CD4-positive, alpha-beta T cell treated with Interleukin-1 beta for 1 hour (primary cell): Measurements from ENCODE around the gene XYLT1.

ENCODE experiments used
- DNase-seq, 2 donors: peaks; one replicate each; pipeline ENCODE4 v3.0.0-alpha.2; 2020 to 2022

The XYLT1 gene

DNA sequence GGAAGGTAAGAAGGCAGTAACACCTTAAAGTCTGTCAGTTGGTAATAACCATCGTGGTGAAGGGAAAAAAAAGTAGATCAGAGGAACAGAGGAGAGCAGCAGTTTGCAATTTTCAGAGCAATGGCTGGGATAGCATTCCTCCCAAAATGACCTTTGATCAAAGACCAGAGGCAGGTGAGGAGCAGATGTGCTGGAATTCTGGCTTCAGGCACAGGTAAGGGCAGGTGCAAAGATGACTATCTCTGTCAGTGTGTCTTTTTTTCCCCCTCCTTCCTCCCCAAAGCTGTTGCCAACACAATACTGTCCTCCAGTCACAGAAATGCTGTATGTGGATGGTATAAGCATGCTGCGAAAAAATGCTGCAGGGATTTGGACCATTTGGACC is 166.7 kb downstream of the XYLT1 start:
- no peak for DNase-seq

- DNase-seq: peak in 1 of 2 donors; percentile 13
Measured at GRCh38 chr16:17303101-17303500, 167.7 kb downstream of the XYLT1 start.

DNA sequence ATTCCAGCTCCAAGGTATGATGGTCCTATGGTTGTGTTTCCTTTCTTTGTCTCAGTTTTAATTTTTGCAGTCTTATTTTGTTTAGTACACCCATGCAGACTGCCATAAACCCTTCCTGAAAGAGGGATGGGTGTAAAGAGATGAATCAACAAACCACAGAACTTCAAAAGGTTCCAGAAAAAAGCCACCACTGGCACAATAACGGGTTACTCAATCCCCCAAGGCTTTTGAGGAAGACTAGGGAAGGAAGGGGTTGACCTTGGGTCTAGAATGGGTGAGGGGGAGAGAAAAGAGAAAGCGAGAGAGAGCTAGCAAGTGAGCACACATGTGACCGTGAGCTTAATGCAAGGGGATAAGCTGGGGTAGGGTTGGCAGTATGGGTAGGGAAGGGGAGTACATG is 168.1 kb downstream of the XYLT1 start:
- no peak for DNase-seq

DNA sequence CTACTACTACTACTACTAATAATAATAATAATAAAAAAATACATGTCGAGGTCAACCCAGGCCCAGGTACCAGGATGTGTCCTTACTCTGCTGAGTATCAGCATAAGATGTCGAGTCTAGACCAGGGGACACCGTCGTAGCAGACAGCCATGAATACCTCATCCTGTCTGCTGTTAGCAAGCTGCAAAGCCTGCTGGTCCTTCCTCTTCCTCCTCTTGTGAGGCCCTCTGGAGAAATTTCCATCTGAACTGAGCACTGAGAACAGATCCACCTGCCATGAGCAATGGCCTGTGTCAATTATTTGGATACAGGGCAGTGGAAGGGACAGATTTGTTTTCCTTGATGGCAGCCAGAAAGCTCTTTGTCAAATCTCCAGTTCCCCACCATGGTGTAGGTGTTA is 168.5 kb downstream of the XYLT1 start:
- peak in 1 of 2 donors; percentile 12 for DNase-seq

GRCh38 chr16:17301593-17302135 is 169.1 kb downstream of the XYLT1 start:
- peak in 1 of 2 donors; percentile 78 for DNase-seq

DNA sequence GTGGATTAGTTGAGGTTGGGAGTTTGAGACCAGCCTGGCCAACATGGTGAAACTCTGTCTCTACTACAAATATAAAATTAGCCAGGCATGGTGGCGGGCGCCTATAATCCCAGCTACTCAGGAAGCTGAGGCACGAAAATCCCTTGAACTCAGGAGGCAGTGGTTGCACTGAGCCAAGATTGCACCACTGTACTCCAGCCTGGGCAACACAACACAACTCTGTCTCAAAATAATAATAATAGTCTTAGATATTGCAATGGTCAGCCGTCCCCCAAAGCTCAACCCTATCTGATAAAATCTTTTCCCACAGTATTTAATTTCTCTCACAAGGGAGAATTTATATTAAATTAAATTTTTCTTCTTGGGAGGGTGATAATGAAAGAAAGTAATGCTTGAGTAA is 169.6 kb downstream of the XYLT1 start:
- no peak for DNase-seq

DNA sequence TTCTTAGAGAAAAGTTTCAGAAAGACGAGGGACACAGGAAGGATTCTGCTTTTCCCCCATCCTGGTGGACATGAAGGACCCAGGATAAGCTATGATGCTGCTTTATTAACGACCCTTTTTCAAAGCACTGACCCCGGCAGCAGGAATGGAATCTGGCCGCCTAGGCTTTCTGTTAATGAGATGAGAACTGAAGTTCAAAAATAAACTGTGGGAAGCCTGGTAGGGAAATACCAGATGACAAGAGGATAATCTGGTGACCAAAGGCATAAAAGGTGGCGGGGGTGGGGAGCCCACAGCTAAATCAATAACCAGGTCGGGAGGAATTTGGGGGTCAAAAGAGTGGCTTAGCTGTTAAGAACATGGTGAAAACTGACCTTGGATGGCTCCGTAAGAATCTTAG is 171.0 kb downstream of the XYLT1 start:
- DNase-seq: no peak

DNA sequence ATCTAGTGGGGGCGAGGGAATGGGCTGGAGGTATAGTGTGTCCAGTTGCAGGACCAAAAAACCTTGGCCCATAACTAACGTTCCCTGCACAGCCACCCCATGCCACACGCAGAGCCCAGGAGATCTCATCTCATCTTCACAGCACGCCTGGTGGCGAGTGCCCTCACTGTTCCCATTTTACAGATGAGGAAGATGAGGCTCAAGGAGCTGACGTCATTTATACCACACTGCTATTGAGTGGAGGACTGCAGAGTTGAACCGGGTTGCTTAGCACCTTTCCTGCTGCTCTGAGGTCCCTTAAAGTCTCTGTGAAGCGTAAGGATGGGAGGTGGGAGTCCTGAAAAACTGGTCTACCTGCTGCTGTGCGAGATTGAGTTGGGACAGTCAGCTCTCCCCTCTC is 172.5 kb downstream of the XYLT1 start:
- no peak for DNase-seq

DNA sequence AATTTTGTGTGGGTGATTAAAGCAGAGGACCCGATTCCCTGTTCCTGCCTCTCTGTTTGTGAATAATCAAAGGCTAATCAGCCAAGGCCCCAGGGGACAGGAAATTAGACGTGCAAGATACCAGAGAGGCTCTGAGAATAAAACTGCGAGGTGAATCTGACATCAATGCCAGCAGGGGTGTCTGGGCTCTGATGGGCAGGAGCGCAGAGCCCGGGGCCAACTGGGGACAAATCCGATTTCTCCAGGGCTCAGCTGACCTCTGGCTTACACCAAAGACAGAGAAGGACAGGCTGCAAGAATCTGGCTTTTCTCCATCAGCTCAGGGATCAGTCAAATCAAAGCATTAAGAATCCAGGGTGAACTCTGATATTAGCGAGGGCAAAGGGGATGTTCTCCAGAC is 174.3 kb downstream of the XYLT1 start:
- no peak for DNase-seq

DNA sequence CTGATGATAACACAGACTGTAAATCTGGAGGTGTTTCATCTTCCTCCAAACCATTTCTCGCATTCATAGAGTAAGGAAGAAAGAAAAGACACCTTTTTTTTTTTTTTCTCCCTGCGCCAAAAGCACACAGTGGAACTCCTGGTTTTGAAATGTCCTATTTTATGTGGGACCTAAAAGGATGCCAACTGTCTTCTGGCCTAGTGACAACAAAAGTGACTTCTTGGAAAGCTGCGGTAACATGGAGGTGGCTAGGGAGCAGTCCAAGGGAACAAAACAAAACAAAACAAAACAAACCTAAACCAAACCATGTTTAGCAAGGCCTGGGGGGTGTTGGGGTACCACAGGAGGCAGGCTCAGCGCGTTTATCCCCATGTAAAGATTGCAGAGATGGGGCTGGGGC is 174.8 kb downstream of the XYLT1 start:
- no peak for DNase-seq

DNA sequence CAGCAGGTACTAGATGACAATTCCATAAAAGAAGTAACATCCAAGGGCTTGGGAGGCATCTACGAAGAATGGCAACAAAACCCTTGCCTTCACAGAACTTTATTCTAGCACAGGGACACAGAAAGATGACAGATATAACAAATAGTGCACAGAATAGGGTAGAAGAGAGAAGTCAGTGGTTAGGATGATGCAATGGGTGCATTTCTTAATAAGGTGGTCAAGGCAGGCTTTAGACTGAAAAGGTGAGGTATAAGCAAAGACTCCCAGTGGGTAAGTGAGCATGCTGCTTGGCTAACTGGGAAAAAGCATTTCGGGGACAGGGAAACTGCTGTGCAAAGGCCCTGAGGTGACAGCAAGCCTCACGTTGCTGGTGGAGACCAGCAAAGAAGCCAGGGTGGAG is 175.9 kb downstream of the XYLT1 start:
- no peak for DNase-seq

- no peak for DNase-seq
Measured at GRCh38 chr16:17293813-17294558, 176.8 kb downstream of the XYLT1 start.

GRCh38 chr16:17291289-17291688 is 179.5 kb downstream of the XYLT1 start:
- DNase-seq: no peak

GRCh38 chr16:17289674-17290635 is 180.8 kb downstream of the XYLT1 start:
- DNase-seq: no peak

DNA sequence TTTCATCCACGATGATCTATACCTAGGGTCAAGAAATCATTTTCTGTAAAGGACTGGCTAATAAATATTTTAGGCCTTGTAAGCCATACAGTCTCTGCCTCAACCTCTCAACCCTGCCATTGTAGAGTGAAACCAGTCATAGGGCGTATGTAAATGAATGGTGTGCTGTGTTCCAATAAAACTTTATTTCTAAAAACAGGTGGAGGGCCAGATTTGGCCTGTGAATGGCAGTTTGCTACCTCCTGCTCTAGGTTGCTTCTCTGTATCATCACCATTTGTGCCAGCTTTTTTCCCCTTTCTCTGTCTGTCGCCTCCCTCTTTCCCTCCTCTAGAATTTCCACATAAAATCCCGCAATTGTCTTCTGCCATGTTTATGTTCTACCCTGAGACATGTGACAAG is 181.7 kb downstream of the XYLT1 start:
- no peak for DNase-seq

DNA sequence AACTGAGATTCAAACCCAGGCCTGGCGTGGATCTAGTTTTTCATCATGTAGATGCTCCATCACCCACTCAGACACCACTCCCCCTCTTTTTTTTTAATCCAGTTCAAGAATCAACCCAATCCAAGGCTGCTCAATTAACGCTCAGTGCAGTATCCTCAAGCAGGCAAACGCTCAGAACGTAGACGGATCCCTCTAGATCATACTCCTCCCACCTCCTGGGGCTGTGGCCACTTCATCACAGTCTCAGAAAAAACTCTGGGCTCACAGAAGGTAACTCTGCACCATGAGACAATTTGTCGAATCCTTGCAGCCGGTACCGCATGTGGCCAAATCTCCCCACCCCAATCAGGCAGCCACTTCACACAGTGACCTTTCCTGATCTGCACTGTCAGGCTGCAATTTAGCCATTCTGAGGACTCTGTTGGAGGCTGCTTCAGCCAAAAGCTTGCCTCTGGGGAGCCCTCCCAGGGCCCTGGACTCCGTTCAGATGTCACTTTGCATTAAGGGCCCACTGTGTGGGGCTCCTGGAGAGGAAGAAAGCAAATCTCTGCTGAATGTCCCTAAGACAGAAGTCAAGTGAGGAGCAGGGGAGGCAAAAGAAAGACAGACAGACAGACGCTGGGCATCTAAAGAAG is 183.5 kb downstream of the XYLT1 start:
- DNase-seq: no peak

- DNase-seq: no peak
Measured at GRCh38 chr16:17286443-17286842, 184.3 kb downstream of the XYLT1 start.

DNA sequence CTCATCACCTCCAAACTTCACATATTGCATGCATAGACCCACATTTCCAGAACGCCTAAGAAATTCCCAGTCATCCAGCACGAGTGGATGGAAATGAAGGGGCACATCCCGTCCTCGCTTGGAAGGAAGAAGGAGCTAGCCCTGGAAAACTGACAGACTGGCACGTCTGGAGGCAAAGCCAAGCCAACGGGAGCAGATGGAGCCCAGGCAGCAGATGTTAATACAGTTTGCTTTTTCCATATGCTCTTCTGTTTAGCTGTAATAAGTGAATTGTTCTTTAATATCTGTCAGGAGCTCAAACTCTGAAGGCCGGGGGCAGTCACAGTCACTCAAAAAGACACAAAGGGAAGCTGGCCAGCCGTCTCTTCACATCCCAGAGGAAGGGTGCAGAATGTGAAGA is 187.7 kb downstream of the XYLT1 start:
- DNase-seq: no peak

GRCh38 chr16:17282247-17282646 is 188.5 kb downstream of the XYLT1 start:
- DNase-seq: no peak

DNA sequence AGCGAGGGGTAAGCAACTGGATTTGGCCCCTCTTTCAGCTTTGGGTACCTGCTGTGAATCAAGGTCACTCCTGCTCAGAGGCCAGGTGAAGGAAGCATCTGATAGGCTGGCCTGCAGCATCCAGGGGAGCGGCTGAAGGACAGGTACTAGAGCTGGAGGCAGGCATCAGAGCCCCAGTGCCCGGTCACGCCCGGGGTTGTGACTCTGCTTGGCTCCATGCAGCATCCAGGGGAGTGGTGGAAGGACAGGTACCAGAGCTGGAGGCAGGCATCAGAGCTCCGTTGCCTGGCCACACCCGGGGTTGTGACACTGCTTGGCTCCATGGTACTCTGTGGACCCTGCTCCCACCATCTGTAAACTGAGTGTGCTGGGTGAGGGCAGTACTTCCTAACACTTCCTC is 189.7 kb downstream of the XYLT1 start:
- no peak for DNase-seq

GRCh38 chr16:17278988-17279387 is 191.8 kb downstream of the XYLT1 start:
- DNase-seq: no peak

DNA sequence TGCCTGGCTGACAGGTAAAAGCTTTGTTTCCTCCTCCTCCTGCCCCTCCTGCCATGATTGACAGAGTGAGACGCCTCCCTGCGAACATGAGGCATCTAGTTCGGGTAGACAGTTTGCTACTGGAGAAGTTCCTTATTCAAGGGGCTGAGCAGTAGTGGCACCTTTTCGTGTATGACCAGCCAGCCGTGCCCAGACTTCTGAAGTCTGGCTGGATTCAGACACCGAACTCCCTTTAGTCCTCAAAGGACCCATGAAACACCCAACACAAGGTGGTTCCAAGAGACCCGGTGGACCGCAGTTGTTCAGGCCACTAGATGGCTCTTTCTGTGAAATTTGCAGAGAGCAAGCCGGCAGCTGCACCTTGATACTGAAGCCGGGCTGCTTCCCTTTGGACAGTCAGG is 192.8 kb downstream of the XYLT1 start:
- peak in 1 of 2 donors; percentile 37 for DNase-seq

GRCh38 chr16:17276610-17277009 is 194.2 kb downstream of the XYLT1 start:
- DNase-seq: no peak
